ENCODE data around the gene NHSL2.

DNA sequence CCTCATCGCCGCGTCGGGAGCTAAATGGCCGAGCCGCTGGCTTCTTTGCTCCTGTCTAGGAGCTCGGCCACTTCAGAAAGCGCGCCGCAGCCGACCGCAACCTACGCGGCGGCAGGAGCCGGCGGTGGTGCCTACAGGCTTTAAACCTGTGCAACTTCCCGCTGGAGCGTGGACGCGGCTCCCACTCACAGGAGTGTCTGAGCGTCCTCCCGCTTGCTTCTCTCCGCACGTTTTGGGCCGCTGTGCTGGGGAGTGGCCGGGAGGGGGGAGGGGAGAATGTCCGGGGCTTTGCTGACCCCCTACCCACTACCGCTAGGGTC is 1.0 kb downstream of the NHSL2 start:
- TF ChIP-seq, protein P1, sequence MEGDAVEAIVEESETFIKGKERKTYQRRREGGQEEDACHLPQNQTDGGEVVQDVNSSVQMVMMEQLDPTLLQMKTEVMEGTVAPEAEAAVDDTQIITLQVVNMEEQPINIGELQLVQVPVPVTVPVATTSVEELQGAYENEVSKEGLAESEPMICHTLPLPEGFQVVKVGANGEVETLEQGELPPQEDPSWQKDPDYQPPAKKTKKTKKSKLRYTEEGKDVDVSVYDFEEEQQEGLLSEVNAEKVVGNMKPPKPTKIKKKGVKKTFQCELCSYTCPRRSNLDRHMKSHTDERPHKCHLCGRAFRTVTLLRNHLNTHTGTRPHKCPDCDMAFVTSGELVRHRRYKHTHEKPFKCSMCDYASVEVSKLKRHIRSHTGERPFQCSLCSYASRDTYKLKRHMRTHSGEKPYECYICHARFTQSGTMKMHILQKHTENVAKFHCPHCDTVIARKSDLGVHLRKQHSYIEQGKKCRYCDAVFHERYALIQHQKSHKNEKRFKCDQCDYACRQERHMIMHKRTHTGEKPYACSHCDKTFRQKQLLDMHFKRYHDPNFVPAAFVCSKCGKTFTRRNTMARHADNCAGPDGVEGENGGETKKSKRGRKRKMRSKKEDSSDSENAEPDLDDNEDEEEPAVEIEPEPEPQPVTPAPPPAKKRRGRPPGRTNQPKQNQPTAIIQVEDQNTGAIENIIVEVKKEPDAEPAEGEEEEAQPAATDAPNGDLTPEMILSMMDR (IDR thresholded peaks at IDR 0.05) = no peak
- no peak for TF ChIP-seq POLR2A (IDR thresholded peaks at IDR 0.05)

Data from thyroid gland (tissue), 4 donors.